IMR-90 (cell line): ENCODE data around the gene MRPS26. TPM values are rescaled to one million over a fixed set of nuclear protein-coding genes. Genes with fewer than 3 reads are reported as not detected.

Experiments
- ATAC-seq: fragments of 200-7000 bp; cut with Tn5 transposase; 2 replicates; pipeline ENCODE4 v1.9.1; 2020; ENCODE audit warnings: low read depth, mild to moderate bottlenecking, moderate library complexity
- BruUV-seq: library from RNA; stranded (reverse); fragments of 400-500 nt; replicated peaks from 2 replicates; lab custom pipeline; 2021; lab: Mats Ljungman, UMichigan
- CTCF ChIA-PET: fragments of 300-600 bp; formaldehyde crosslinking; extraction: SDS; loops from one replicate; lab custom pipeline; 2021; ENCODE audit warnings: antibody characterized with exemption; lab: Yijun Ruan, JAX
- POLR2A ChIA-PET: fragments of 300-600 bp; sonication (Branson Sonifier 250); formaldehyde crosslinking; loops from one replicate; lab custom pipeline; 2022; ENCODE audit warnings: antibody characterized with exemption; ENCODE audit not compliant: unreplicated experiment; lab: Charles Lee
- DNase-seq: peaks from one replicate; pipeline ENCODE4 v3.0.0; 2013
- H2AFZ ChIP-seq: replicated peaks from 2 replicates; pipeline ENCODE3; 2013; ENCODE audit warnings: low read length, mild to moderate bottlenecking; ENCODE audit not compliant: poor library complexity
- H2AK5ac ChIP-seq: 2 replicates; pipeline ENCODE4 v1.6.1; 2013; ENCODE audit warnings: low read depth, low read length, inconsistent platforms
- H2AK9ac ChIP-seq: replicated peaks from 2 replicates; pipeline ENCODE3; 2013; ENCODE audit warnings: mild to moderate bottlenecking, low read depth, low read length, moderate library complexity; ENCODE audit not compliant: poor library complexity
- H2BK120ac ChIP-seq: 2 replicates; pipeline ENCODE4 v1.6.1; 2013; ENCODE audit warnings: low read depth, low read length, inconsistent platforms
- H2BK15ac ChIP-seq: 3 replicates; pipeline ENCODE4 v1.6.1; 2013; ENCODE audit warnings: low read depth, low read length, inconsistent platforms
- H2BK20ac ChIP-seq: 2 replicates; pipeline ENCODE4 v1.6.1; 2013; ENCODE audit warnings: low read depth, mild to moderate bottlenecking, inconsistent platforms, low read length, moderate library complexity
- H2BK5ac ChIP-seq: 2 replicates; pipeline ENCODE4 v1.6.1; 2013; ENCODE audit warnings: mild to moderate bottlenecking, low read depth, low read length, inconsistent platforms; ENCODE audit not compliant: poor library complexity, severe bottlenecking
- H3K14ac ChIP-seq: replicated peaks from 2 replicates; pipeline ENCODE4 v1.6.1; 2013; ENCODE audit warnings: low read depth, low read length, inconsistent platforms
- H3K18ac ChIP-seq: 2 replicates; pipeline ENCODE4 v1.6.1; 2013; ENCODE audit warnings: low read depth, low read length, control low read depth
- H3K23ac ChIP-seq: 2 replicates; pipeline ENCODE4 v1.6.1; 2013; ENCODE audit warnings: low read depth, low read length, inconsistent platforms
- H3K27ac ChIP-seq: 2 replicates; pipeline ENCODE4 v1.5.1; 2013; ENCODE audit warnings: mild to moderate bottlenecking, control low read depth, low read length; ENCODE audit not compliant: insufficient read depth
- H3K27me3 ChIP-seq: 2 replicates; pipeline ENCODE4 v1.6.1; 2013; ENCODE audit warnings: low read length; ENCODE audit not compliant: control insufficient read depth, insufficient read depth
- H3K36me3 ChIP-seq: 2 replicates; pipeline ENCODE4 v1.6.1; 2013; ENCODE audit warnings: low read length, mixed read lengths; ENCODE audit not compliant: control insufficient read depth, insufficient read depth
- H3K4ac ChIP-seq: 2 replicates; pipeline ENCODE4 v1.6.1; 2013; ENCODE audit warnings: low read depth, low read length, inconsistent platforms
- H3K4me1 ChIP-seq: 2 replicates; pipeline ENCODE4 v1.6.1; 2013; ENCODE audit warnings: low read length, mixed read lengths; ENCODE audit not compliant: control insufficient read depth, insufficient read depth
- H3K4me2 ChIP-seq: 2 replicates; pipeline ENCODE4 v1.6.1; 2013; ENCODE audit warnings: low read depth, mild to moderate bottlenecking, control low read depth, low read length, moderate library complexity
- H3K4me3 ChIP-seq: 2 replicates; pipeline ENCODE4 v1.5.1; 2013; ENCODE audit warnings: low read depth, mild to moderate bottlenecking, control low read depth, low read length, moderate library complexity; ENCODE audit not compliant: insufficient read depth
- H3K56ac ChIP-seq: 2 replicates; pipeline ENCODE4 v1.6.1; 2013; ENCODE audit warnings: low read length, inconsistent platforms; ENCODE audit not compliant: insufficient read depth; ENCODE audit errors: extremely low read depth
- H3K79me1 ChIP-seq, 2 experiments: 2 replicates each; pipeline ENCODE4 v1.6.1; 2013; ENCODE audit warnings: low read length in 2 of 2, inconsistent platforms in 1 of 2, low read depth in 1 of 2
- H3K9ac ChIP-seq: 2 replicates; pipeline ENCODE4 v1.6.1; 2013; ENCODE audit warnings: low read depth, low read length, control low read depth
- H3K9me1 ChIP-seq: 2 replicates; pipeline ENCODE4 v1.6.1; 2013; ENCODE audit warnings: low read length, inconsistent platforms; ENCODE audit not compliant: insufficient read depth
- H3K9me3 ChIP-seq: 2 replicates; pipeline ENCODE4 v1.6.1; 2013; ENCODE audit warnings: low read length; ENCODE audit not compliant: control insufficient read depth, insufficient read depth
- H4K20me1 ChIP-seq: 2 replicates; pipeline ENCODE4 v1.6.1; 2013; ENCODE audit warnings: low read length, inconsistent platforms; ENCODE audit not compliant: insufficient read depth
- H4K5ac ChIP-seq: 2 replicates; pipeline ENCODE4 v1.6.1; 2013; ENCODE audit warnings: mild to moderate bottlenecking, low read depth, low read length, control low read depth
- H4K8ac ChIP-seq, 2 experiments: 2 replicates each; pipeline ENCODE4 v1.6.1; 2013; ENCODE audit warnings: low read depth in 2 of 2, low read length in 2 of 2, control low read depth in 1 of 2, inconsistent platforms in 1 of 2
- H4K91ac ChIP-seq: 2 replicates; pipeline ENCODE4 v1.6.1; 2013; ENCODE audit warnings: low read depth, low read length, inconsistent platforms; ENCODE audit not compliant: insufficient read depth
- BHLHE40 ChIP-seq: fragments of 150-350 bp; IDR thresholded peaks from 2 replicates; pipeline ENCODE4 v1.6.1; 2016; ENCODE audit warnings: mild to moderate bottlenecking, low read depth, low read length
- CEBPB ChIP-seq: IDR thresholded peaks from 2 replicates; pipeline ENCODE4 v1.6.1; 2012; ENCODE audit warnings: low read depth, low read length, improper control_type of control experiment
- CHD1 ChIP-seq: IDR thresholded peaks from 2 replicates; pipeline ENCODE4 v1.6.1; 2012; ENCODE audit warnings: low read depth, low read length, improper control_type of control experiment
- FOS ChIP-seq: fragments of 150-350 bp; IDR thresholded peaks from 2 replicates; pipeline ENCODE4 v1.6.1; 2016; ENCODE audit warnings: low read depth, low read length
- MAZ ChIP-seq: IDR thresholded peaks from 2 replicates; pipeline ENCODE4 v1.6.1; 2012; ENCODE audit warnings: low read depth, mild to moderate bottlenecking, low read length, improper control_type of control experiment, moderate library complexity, borderline replicate concordance
- MXI1 ChIP-seq: IDR thresholded peaks from 2 replicates; pipeline ENCODE4 v1.6.1; 2012; ENCODE audit warnings: low read depth, mild to moderate bottlenecking, low read length, moderate library complexity, borderline replicate concordance
- NFE2L2 ChIP-seq: fragments of 150-350 bp; IDR thresholded peaks from 2 replicates; pipeline ENCODE4 v1.6.1; 2016; ENCODE audit warnings: low read depth, mild to moderate bottlenecking, low read length
- POLR2A ChIP-seq: IDR thresholded peaks from 2 replicates; pipeline ENCODE4 v1.6.1; 2012; ENCODE audit warnings: mild to moderate bottlenecking, low read depth, low read length
- RCOR1 ChIP-seq: IDR thresholded peaks from 2 replicates; pipeline ENCODE4 v1.6.1; 2012; ENCODE audit warnings: mild to moderate bottlenecking, low read length, improper control_type of control experiment; ENCODE audit not compliant: insufficient replicate concordance
- RFX5 ChIP-seq: IDR thresholded peaks from 2 replicates; pipeline ENCODE4 v1.8.0; 2012; ENCODE audit warnings: low read depth, mild to moderate bottlenecking, low read length, moderate library complexity
- SMC3 ChIP-seq: fragments of 150-350 bp; IDR thresholded peaks from 2 replicates; pipeline ENCODE4 v1.6.1; 2016; ENCODE audit warnings: low read depth, mild to moderate bottlenecking, antibody characterized with exemption, low read length, moderate library complexity
- WGBS, 2 experiments: methylation state at CpG; one replicate each; pipeline versions ENCODE4 v1.1.5 to v1.1.7; 2013; ENCODE audit warnings: missing lambda C conversion rate in 2 of 2; ENCODE audit not compliant: insufficient read length in 1 of 2; ENCODE audit errors: extremely low coverage in 2 of 2; 5-methylcytosine and 5-hydroxymethylcytosine counted together
- dilution Hi-C: fragments of 300-500 bp; cut with HindIII; formaldehyde crosslinking; loops from one replicate; pipeline ENCODE4 v1.14.3; 2018; ENCODE audit warnings: low sequenced_read_pairs; ENCODE audit not compliant: unreplicated experiment
- in situ Hi-C: fragments of 300-500 bp; cut with MboI; formaldehyde crosslinking; loops from 3 replicates; pipeline ENCODE4 v1.14.3; 2019; ENCODE audit warnings: low sequenced_read_pairs, inconsistent platforms, mixed read lengths
- intact Hi-C: fragments of 100-400 bp; cut with micrococcal nuclease; formaldehyde crosslinking; loops from 2 replicates; pipeline ENCODE4 v1.10.0; 2022
- polyA plus RNA-seq, 3 experiments: library from polyadenylated mRNA; depleted of rRNA; stranded (reverse); fragments of >200 nt; gene quantifications; 2 replicates each; pipeline ENCODE4 v1.2.3, GENCODE V29; 2012; ENCODE audit warnings: low replicate concordance in 1 of 3
- total RNA-seq: library from RNA; depleted of rRNA; stranded (reverse); fragments of >200 nt; gene quantifications from 2 replicates; pipeline ENCODE4 v1.2.3, GENCODE V29; 2012
- TF ChIP-seq, protein P1 (sequence below): fragments of 150-350 bp; IDR thresholded peaks from 2 replicates; pipeline ENCODE4 v1.6.1; 2016; ENCODE audit warnings: low read depth, mild to moderate bottlenecking, low read length, moderate library complexity, borderline replicate concordance
- TF ChIP-seq, protein P2 (sequence below): conservative IDR thresholded peaks from 2 replicates; pipeline ENCODE4 v1.5.1; 2012; ENCODE audit warnings: mild to moderate bottlenecking, low read depth, low read length, improper control_type of control experiment
- TF ChIP-seq, protein P3 (sequence below): fragments of 150-350 bp; IDR thresholded peaks from 2 replicates; pipeline ENCODE4 v1.6.1; 2017; ENCODE audit warnings: mild to moderate bottlenecking, antibody characterized with exemption, low read length, low read depth

MRPS26 gene
- total and polyA plus RNA-seq, 2 of the 4 experiments (the other 2 are of a cell fraction): 22.2 to 38.6 TPM

DNA sequence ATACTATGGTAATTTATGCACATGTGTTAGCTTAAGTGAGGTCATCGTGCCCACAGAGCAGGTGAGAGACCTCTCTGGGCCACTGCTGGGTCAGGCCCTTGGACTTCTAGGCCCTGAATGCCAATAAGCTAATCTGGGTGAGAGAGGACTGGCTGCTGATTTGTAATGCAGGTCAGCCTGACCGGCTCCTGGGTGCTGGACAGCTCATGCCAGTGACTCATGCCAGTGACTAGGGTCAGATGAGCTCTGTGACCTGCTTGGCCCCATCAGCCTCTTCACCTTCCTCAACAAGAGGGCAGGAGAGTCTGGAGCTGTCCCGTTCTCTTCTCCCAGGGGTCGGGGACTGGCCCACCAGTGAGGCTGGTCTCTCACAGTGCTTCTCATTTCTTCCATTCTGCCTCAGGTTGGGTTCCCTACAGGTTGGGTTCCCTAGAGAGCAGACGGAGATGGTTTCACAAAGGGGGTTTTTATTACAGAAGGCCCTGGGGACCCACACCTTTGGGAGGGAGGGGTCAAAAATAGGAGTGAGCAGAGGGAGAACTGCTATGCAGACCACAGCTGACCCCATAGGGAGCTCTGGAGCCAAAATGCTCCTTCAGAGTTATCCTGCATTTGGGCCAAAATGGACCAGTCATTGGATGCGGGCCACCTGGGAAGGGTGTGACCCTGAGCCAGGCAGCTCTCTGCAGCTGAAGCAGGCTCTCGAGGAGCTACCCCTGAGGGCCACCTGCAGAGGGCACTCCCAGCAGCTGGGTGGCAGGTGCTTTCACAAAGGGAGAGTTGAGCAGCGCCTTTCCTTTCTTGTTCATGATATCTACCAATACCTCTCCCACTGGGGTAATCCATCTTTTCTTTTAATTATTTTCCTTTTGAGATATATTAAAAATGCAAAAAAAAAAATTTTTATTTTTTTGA lies 23.4 kb downstream of the MRPS26 start:
- Histone ChIP-seq H3K79me1 (no peaks in the 10 kb centered on the region), H2BK20ac (no peak overlapping the region), H3K9ac (no peak overlapping the region), H3K4me1 (peaks cover 4% of the 10 kb centered on the region), H4K91ac (no peak overlapping the region), H2BK15ac (no peak overlapping the region), H2AFZ (no peak overlapping the region), H2AK9ac (no peak overlapping the region), H3K56ac (no peak overlapping the region), H3K9me3 (no peaks in the 10 kb centered on the region), H3K9me1 (peaks cover 4% of the 10 kb centered on the region; the same call in 1 of the 2 replicates), H3K4me2 (no peak overlapping the region), H4K5ac (no peak overlapping the region), H2BK120ac (no peak overlapping the region), H2AK5ac (no peak overlapping the region), H3K14ac (no peak overlapping the region), H2BK5ac (no peak overlapping the region), H4K8ac (no peak overlapping the region), H4K20me1 (no peaks in the 10 kb centered on the region), H3K27me3 (peaks cover 21% of the 10 kb centered on the region), H3K36me3 (no peaks in the 10 kb centered on the region), H3K27ac (no peak overlapping the region), H3K18ac (no peak overlapping the region), H3K4ac (no peak overlapping the region), H3K23ac (no peak overlapping the region), H3K4me3 (no peak overlapping the region)
- WGBS, 2 experiments: 60% methylated on average over 3 of the region's 8 CpGs; no CpG with 5 or more reads in 1 of the 2 experiments
- DNase-seq (peak; percentile 36), ATAC-seq (peak; percentile 24; the same call in 1 of the 2 replicates)
- dilution Hi-C loops: no loop called here
- CTCF ChIA-PET: interaction anchor here (1.8 kb wide), 1 partner anchor 15 kb away, joined by 8 read pairs; no protein-coding TSS in a partner anchor
- intact Hi-C loops: no loop called here
- no TSS peak for BruUV-seq
- POLR2A ChIA-PET: no interaction called here
- in situ Hi-C loops: no loop called here
- TF ChIP-seq CEBPB: no peak
- TF ChIP-seq RFX5: no peak
- TF ChIP-seq, protein P1, sequence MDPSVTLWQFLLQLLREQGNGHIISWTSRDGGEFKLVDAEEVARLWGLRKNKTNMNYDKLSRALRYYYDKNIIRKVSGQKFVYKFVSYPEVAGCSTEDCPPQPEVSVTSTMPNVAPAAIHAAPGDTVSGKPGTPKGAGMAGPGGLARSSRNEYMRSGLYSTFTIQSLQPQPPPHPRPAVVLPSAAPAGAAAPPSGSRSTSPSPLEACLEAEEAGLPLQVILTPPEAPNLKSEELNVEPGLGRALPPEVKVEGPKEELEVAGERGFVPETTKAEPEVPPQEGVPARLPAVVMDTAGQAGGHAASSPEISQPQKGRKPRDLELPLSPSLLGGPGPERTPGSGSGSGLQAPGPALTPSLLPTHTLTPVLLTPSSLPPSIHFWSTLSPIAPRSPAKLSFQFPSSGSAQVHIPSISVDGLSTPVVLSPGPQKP: no peak
- no peak for TF ChIP-seq MAZ
- TF ChIP-seq RCOR1: no peak
- no peak for TF ChIP-seq NFE2L2
- TF ChIP-seq, protein P2, sequence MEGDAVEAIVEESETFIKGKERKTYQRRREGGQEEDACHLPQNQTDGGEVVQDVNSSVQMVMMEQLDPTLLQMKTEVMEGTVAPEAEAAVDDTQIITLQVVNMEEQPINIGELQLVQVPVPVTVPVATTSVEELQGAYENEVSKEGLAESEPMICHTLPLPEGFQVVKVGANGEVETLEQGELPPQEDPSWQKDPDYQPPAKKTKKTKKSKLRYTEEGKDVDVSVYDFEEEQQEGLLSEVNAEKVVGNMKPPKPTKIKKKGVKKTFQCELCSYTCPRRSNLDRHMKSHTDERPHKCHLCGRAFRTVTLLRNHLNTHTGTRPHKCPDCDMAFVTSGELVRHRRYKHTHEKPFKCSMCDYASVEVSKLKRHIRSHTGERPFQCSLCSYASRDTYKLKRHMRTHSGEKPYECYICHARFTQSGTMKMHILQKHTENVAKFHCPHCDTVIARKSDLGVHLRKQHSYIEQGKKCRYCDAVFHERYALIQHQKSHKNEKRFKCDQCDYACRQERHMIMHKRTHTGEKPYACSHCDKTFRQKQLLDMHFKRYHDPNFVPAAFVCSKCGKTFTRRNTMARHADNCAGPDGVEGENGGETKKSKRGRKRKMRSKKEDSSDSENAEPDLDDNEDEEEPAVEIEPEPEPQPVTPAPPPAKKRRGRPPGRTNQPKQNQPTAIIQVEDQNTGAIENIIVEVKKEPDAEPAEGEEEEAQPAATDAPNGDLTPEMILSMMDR: no peak
- TF ChIP-seq MXI1: no peak
- no peak for TF ChIP-seq FOS
- TF ChIP-seq, protein P3, sequence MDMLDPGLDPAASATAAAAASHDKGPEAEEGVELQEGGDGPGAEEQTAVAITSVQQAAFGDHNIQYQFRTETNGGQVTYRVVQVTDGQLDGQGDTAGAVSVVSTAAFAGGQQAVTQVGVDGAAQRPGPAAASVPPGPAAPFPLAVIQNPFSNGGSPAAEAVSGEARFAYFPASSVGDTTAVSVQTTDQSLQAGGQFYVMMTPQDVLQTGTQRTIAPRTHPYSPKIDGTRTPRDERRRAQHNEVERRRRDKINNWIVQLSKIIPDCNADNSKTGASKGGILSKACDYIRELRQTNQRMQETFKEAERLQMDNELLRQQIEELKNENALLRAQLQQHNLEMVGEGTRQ: no peak
- TF ChIP-seq SMC3: no peak
- TF ChIP-seq POLR2A: no peak
- no peak for TF ChIP-seq BHLHE40
- TF ChIP-seq CHD1: no peak
